C4-2B (cell line): Measurements from ENCODE around the gene RBFOX2.

Experiments
- H3K27ac ChIP-seq: fragments of 450-650 bp; 2 replicates; pipeline ENCODE4 v1.5.1; 2017
- ZFX ChIP-seq: fragments of 450-650 bp; IDR thresholded peaks from 2 replicates; pipeline ENCODE4 v1.6.1; 2017
- TF ChIP-seq, protein P1 (sequence below): fragments of 450-650 bp; conservative IDR thresholded peaks from 2 replicates; pipeline ENCODE4 v1.5.1; 2017; ENCODE audit warnings: mild to moderate bottlenecking

The RBFOX2 gene

GRCh38 chr22:35690001-35690400 is 338.6 kb downstream of the RBFOX2 start:
- no peak overlapping the region for H3K27ac ChIP-seq
- TF ChIP-seq ZFX = no peak
- TF ChIP-seq, protein P1, sequence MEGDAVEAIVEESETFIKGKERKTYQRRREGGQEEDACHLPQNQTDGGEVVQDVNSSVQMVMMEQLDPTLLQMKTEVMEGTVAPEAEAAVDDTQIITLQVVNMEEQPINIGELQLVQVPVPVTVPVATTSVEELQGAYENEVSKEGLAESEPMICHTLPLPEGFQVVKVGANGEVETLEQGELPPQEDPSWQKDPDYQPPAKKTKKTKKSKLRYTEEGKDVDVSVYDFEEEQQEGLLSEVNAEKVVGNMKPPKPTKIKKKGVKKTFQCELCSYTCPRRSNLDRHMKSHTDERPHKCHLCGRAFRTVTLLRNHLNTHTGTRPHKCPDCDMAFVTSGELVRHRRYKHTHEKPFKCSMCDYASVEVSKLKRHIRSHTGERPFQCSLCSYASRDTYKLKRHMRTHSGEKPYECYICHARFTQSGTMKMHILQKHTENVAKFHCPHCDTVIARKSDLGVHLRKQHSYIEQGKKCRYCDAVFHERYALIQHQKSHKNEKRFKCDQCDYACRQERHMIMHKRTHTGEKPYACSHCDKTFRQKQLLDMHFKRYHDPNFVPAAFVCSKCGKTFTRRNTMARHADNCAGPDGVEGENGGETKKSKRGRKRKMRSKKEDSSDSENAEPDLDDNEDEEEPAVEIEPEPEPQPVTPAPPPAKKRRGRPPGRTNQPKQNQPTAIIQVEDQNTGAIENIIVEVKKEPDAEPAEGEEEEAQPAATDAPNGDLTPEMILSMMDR = no peak

DNA sequence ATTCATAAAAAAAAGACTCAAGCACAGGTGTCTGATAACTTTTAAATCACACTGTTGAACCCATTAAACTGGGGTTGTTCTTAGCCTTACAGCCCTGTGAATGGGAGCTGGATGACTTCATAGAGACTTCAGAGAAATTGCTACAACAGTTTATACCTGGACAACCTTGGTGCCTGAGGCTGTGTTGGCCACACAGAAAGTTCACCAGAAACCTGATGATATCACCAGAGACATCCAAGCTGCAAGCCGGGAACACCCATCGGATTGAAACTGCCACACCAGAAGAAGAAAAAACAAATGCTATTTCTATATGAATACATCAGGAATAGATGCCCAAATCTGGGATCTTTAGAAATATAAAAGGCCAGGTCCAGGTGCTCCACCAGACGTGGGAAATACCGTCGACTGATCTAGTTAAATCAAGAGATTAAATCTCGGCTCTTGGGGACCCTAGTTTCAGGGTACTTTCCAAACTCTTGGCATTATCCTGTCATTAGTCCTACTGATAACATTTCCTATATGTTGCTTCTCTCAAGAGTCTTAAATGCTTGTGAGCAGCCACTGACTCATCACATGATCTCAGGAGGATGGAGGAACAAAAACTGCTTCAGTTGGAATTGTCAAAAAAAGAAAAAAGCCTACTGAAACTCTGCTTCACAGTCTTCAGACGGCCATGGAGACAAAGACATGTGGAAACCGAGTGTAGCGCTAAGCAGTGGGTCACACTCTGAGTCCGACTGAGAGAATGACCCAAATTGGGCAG is 339.5 kb downstream of the RBFOX2 start:
- no peak overlapping the region for H3K27ac ChIP-seq
- no peak for TF ChIP-seq ZFX
- TF ChIP-seq, protein P1 = no peak
